HG02642 (cell line): ENCODE data around the gene RHOA.
"Not testable (repeated sequence)": the region's sequence is repeated elsewhere in the genome, so short reads cannot be mapped to it uniquely, and the experiment has no call there.

Experiments used
- ATAC-seq: cut with Tn5 transposase; IDR thresholded peaks from one replicate; pipeline ENCODE4 v1.9.1; 2021; ENCODE audit warnings: mild to moderate bottlenecking; ENCODE audit not compliant: unreplicated experiment, poor library complexity

RHOA gene

GRCh38 chr3:49371946-49372345 is 39.8 kb downstream of the RHOA start:
- no peak for ATAC-seq

GRCh38 chr3:49370585-49371290 is 41.0 kb downstream of the RHOA start:
- ATAC-seq = no peak

- no peak for ATAC-seq
Measured at GRCh38 chr3:49362561-49362960, 49.2 kb downstream of the RHOA start.

- ATAC-seq = no peak
Measured at GRCh38 chr3:49359623-49360022, 52.2 kb downstream of the RHOA start.

GRCh38 chr3:49358884-49359225 is 52.9 kb downstream of the RHOA start:
- ATAC-seq = no peak

GRCh38 chr3:49358217-49358883 is 53.4 kb downstream of the RHOA start, which contains the start of gene GPX1:
TSS of gene GPX1 (minus strand) at chr3:49358353. CDS start at chr3:49358278, 75 bp downstream.
- peak; percentile 82 for ATAC-seq

- ATAC-seq = peak; percentile 30
Measured at GRCh38 chr3:49357443-49358216, 54.1 kb downstream of the RHOA start.

- ATAC-seq = peak; percentile 6
Measured at GRCh38 chr3:49357095-49357442, 54.7 kb downstream of the RHOA start.

- no peak for ATAC-seq
Measured at GRCh38 chr3:49352890-49353421, 58.8 kb downstream of the RHOA start.

- ATAC-seq = no peak
Measured at GRCh38 chr3:49352281-49352680, 59.5 kb downstream of the RHOA start.

- no peak for ATAC-seq
Measured at GRCh38 chr3:49351521-49352011, 60.2 kb downstream of the RHOA start.

GRCh38 chr3:49349348-49350114 is 62.2 kb downstream of the RHOA start:
- no peak for ATAC-seq

- not testable (repeated sequence) for ATAC-seq
Measured at GRCh38 chr3:49348361-49348760, 63.4 kb downstream of the RHOA start.

GRCh38 chr3:49346797-49347251 is 65.0 kb downstream of the RHOA start:
- no peak for ATAC-seq

GRCh38 chr3:49343163-49343562 is 68.6 kb downstream of the RHOA start:
- ATAC-seq = no peak

- ATAC-seq = no peak
Measured at GRCh38 chr3:49341996-49342395, 69.8 kb downstream of the RHOA start.

GRCh38 chr3:49339941-49340800 is 71.6 kb downstream of the RHOA start, which contains the start of gene USP4:
TSS of gene USP4 (minus strand) at chr3:49340053. CDS start at chr3:49340024, 29 bp downstream.
- ATAC-seq = peak; percentile 87

GRCh38 chr3:49339581-49339940 is 72.2 kb downstream of the RHOA start:
- ATAC-seq = peak; percentile 23
